ENCODE measurements around the gene LDB3.

LDB3 gene

GRCh38 chr10:86632951-86633350 is 35.4 kb upstream of the LDB3 start:
- TF ChIP-seq SCRT2 (tag by site-specific recombination; IDR thresholded peaks at IDR 0.05) (0 out of 2 replicates have a peak, but pooled peaks have one; percentile 22), INSM2 (tag by site-specific recombination; IDR thresholded peaks at IDR 0.05) (no peak)
- ChIA-PET POLR2A (no interaction called here), CTCF (no interaction called here)
- Histone ChIP-seq H3K4me1 (ENCODE audit: control insufficient read depth, insufficient read depth, low read length) (no peaks in the 10 kb centered on the region), H3K4me3 (ENCODE audit: low read depth, low read length) (no peak overlapping the region), H3K27ac (ENCODE audit: extremely low read depth, low read depth, low read length) (no peak overlapping the region), H3K9me3 (ENCODE audit: control insufficient read depth, insufficient read depth, low read depth, low read length) (no peaks in the 10 kb centered on the region), H3K36me3 (ENCODE audit: control insufficient read depth in 2 of 2, insufficient read depth in 1 of 2, low read length in 2 of 2) (no peaks in the 10 kb centered on the region)

GRCh38 chr10:86635402-86635801 is 32.9 kb upstream of the LDB3 start:
- Histone ChIP-seq H3K4me3 (ENCODE audit: low read depth, low read length) (no peak overlapping the region), H3K4me1 (ENCODE audit: control insufficient read depth, insufficient read depth, low read length) (no peaks in the 10 kb centered on the region), H3K9me3 (ENCODE audit: control insufficient read depth, insufficient read depth, low read depth, low read length) (no peaks in the 10 kb centered on the region), H3K27ac (ENCODE audit: extremely low read depth, low read depth, low read length) (no peak overlapping the region), H3K36me3 (ENCODE audit: control insufficient read depth in 2 of 2, insufficient read depth in 1 of 2, low read length in 2 of 2) (no peaks in the 10 kb centered on the region)
- TF ChIP-seq ZNF24 (tag by site-specific recombination; IDR thresholded peaks at IDR 0.05) (no peak), HOXD13 (CRISPR knock-in tag; IDR thresholded peaks at IDR 0.05; ENCODE audit: borderline replicate concordance) (no peak), ZNF623 (tag by site-specific recombination; IDR thresholded peaks at IDR 0.05) (no peak), ZNF776 (tag by site-specific recombination; IDR thresholded peaks at IDR 0.05; ENCODE audit: borderline replicate concordance) (no peak), FEZF1 (tag by site-specific recombination; IDR thresholded peaks at IDR 0.05) (no peak), ZNF449 (tag by site-specific recombination; IDR thresholded peaks at IDR 0.05) (no peak), PRDM1 (tag by site-specific recombination; IDR thresholded peaks at IDR 0.05) (no peak), ZNF19 (tag by site-specific recombination; IDR thresholded peaks at IDR 0.05; ENCODE audit: low read depth) (no peak), ZNF335 (tag by site-specific recombination; conservative IDR thresholded peaks at IDR 0.05) (no peak), GLIS1 (tag by site-specific recombination; IDR thresholded peaks at IDR 0.05) (no peak), KLF1 (tag by site-specific recombination; IDR thresholded peaks at IDR 0.05) (no peak), ZNF10 (tag by site-specific recombination; IDR thresholded peaks at IDR 0.05) (no peak), EGR2 (tag by site-specific recombination; IDR thresholded peaks at IDR 0.05; ENCODE audit: low read depth) (no peak), ZNF513 (tag by site-specific recombination; IDR thresholded peaks at IDR 0.05) (no peak), ZNF426 (tag by site-specific recombination; IDR thresholded peaks at IDR 0.05) (no peak), ZNF248 (tag by site-specific recombination; IDR thresholded peaks at IDR 0.05) (no peak), PRDM4 (tag by site-specific recombination; IDR thresholded peaks at IDR 0.05) (no peak), KLF16 (tag by site-specific recombination; IDR thresholded peaks at IDR 0.05) (no peak), ZNF707 (tag by site-specific recombination; IDR thresholded peaks at IDR 0.05) (no peak)
- TF ChIP-seq, protein P1, sequence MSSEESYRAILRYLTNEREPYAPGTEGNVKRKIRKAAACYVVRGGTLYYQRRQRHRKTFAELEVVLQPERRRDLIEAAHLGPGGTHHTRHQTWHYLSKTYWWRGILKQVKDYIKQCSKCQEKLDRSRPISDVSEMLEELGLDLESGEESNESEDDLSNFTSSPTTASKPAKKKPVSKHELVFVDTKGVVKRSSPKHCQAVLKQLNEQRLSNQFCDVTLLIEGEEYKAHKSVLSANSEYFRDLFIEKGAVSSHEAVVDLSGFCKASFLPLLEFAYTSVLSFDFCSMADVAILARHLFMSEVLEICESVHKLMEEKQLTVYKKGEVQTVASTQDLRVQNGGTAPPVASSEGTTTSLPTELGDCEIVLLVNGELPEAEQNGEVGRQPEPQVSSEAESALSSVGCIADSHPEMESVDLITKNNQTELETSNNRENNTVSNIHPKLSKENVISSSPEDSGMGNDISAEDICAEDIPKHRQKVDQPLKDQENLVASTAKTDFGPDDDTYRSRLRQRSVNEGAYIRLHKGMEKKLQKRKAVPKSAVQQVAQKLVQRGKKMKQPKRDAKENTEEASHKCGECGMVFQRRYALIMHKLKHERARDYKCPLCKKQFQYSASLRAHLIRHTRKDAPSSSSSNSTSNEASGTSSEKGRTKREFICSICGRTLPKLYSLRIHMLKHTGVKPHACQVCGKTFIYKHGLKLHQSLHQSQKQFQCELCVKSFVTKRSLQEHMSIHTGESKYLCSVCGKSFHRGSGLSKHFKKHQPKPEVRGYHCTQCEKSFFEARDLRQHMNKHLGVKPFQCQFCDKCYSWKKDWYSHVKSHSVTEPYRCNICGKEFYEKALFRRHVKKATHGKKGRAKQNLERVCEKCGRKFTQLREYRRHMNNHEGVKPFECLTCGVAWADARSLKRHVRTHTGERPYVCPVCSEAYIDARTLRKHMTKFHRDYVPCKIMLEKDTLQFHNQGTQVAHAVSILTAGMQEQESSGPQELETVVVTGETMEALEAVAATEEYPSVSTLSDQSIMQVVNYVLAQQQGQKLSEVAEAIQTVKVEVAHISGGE (tag by site-specific recombination; conservative IDR thresholded peaks at IDR 0.05; ENCODE audit: low read depth) = no peak
- POLR2A ChIA-PET = no interaction called here
- CTCF ChIA-PET = interaction anchor here (0.6 to 0.9 kb wide), 4 partner anchors 10 to 168 kb away, joined by 3 to 5 read pairs (median 4); no protein-coding TSS in a partner anchor
